PC-3 (cell line): ENCODE results near the gene MAGEB3. TPM values are rescaled to one million over a fixed set of nuclear protein-coding genes. Genes with fewer than 3 reads are reported as not detected.
A peak's percentile ranks its signal among the peaks of the same experiment; 100 is the strongest.
"Not testable (repeated sequence)": the region's sequence is repeated elsewhere in the genome, so short reads cannot be mapped to it uniquely, and the experiment has no call there.

ENCODE experiments used
- ATAC-seq: fragments of 200-7000 bp; cut with Tn5 transposase; 2 replicates; pipeline ENCODE4 v1.9.1; 2020; ENCODE audit warnings: mild to moderate bottlenecking, moderate library complexity
- BruUV-seq: library from RNA; stranded (reverse); fragments of 400-500 nt; replicated peaks from 2 replicates; lab custom pipeline; 2021; lab: Mats Ljungman, UMichigan
- CTCF ChIA-PET: fragments of 300-600 bp; sonication (Branson Sonifier 250); formaldehyde crosslinking; loops from one replicate; lab custom pipeline; 2022; ENCODE audit warnings: antibody characterized with exemption; lab: Charles Lee
- POLR2A ChIA-PET: fragments of 300-600 bp; sonication (Branson Sonifier 250); formaldehyde crosslinking; loops from one replicate; lab custom pipeline; 2022; ENCODE audit warnings: antibody characterized with exemption; ENCODE audit not compliant: unreplicated experiment; lab: Charles Lee
- DNase-seq: peaks from one replicate; pipeline ENCODE4 v3.0.0-alpha.2; 2015
- H2AFZ ChIP-seq: fragments of 300-600 bp; sonication (generic); 2 replicates; pipeline ENCODE4 v1.6.0; 2016; ENCODE audit warnings: antibody characterized with exemption, low read length
- H3F3A ChIP-seq: fragments of 300-600 bp; sonication (generic); one replicate; pipeline ENCODE4 v1.6.0; 2017; ENCODE audit warnings: antibody characterized with exemption, low read length, control low read depth, mild to moderate bottlenecking; ENCODE audit not compliant: unreplicated experiment
- H3K27ac ChIP-seq: fragments of 300-600 bp; sonication (generic); 2 replicates; pipeline ENCODE4 v1.5.1; 2016; ENCODE audit warnings: mild to moderate bottlenecking, low read length
- H3K27me3 ChIP-seq: fragments of 300-600 bp; sonication (generic); 2 replicates; pipeline ENCODE4 v1.6.1; 2016; ENCODE audit warnings: low read length, mixed read lengths
- H3K36me3 ChIP-seq: fragments of 300-600 bp; sonication (generic); 2 replicates; pipeline ENCODE4 v1.6.1; 2016; ENCODE audit warnings: low read depth, mixed run types, low read length, mixed read lengths
- H3K4me1 ChIP-seq: fragments of 300-600 bp; sonication (generic); 2 replicates; pipeline ENCODE4 v1.5.1; 2016; ENCODE audit warnings: low read length; ENCODE audit not compliant: insufficient read depth
- H3K4me2 ChIP-seq: fragments of 300-600 bp; sonication (generic); 2 replicates; pipeline ENCODE4 v1.6.0; 2016; ENCODE audit warnings: low read length
- H3K4me3 ChIP-seq: fragments of 300-600 bp; sonication (generic); 2 replicates; pipeline ENCODE4 v1.5.1; 2016; ENCODE audit warnings: mild to moderate bottlenecking, low read length, mixed read lengths
- H3K79me2 ChIP-seq: fragments of 300-600 bp; sonication (generic); 2 replicates; pipeline ENCODE4 v1.6.1; 2017; ENCODE audit warnings: low read length, mixed read lengths
- H3K9ac ChIP-seq: fragments of 300-600 bp; sonication (generic); 2 replicates; pipeline ENCODE4 v1.6.0; 2016; ENCODE audit warnings: mild to moderate bottlenecking, low read length
- H3K9me2 ChIP-seq: fragments of 300-600 bp; sonication (generic); replicated peaks from 2 replicates; pipeline ENCODE4 v1.6.1; 2016; ENCODE audit warnings: mixed run types, low read length, mixed read lengths
- H3K9me3 ChIP-seq: fragments of 300-600 bp; sonication (generic); 2 replicates; pipeline ENCODE4 v1.6.1; 2016; ENCODE audit warnings: low read length, mixed read lengths
- H4K20me1 ChIP-seq: fragments of 300-600 bp; sonication (generic); 2 replicates; pipeline ENCODE4 v1.6.1; 2016; ENCODE audit warnings: low read length, mixed read lengths
- CTCF ChIP-seq: fragments of 300-600 bp; sonication (generic); conservative IDR thresholded peaks from 2 replicates; pipeline ENCODE4 v1.5.1; 2017; ENCODE audit warnings: antibody characterized with exemption, low read depth, mild to moderate bottlenecking, low read length
- EZH2 ChIP-seq: fragments of 300-600 bp; sonication (generic); IDR thresholded peaks from one replicate; pipeline ENCODE4 v1.6.1; 2017; ENCODE audit warnings: antibody characterized with exemption, mild to moderate bottlenecking, low read length; ENCODE audit not compliant: unreplicated experiment
- EZH2phosphoT487 ChIP-seq: fragments of 300-600 bp; sonication (generic); IDR thresholded peaks from 2 replicates; pipeline ENCODE4 v1.6.1; 2018; ENCODE audit warnings: mild to moderate bottlenecking, antibody characterized with exemption, low read length, borderline replicate concordance
- intact Hi-C: fragments of 100-400 bp; cut with micrococcal nuclease; formaldehyde crosslinking; loops from 2 replicates; pipeline ENCODE4 v1.9.0; 2023
- total RNA-seq: library from RNA; depleted of rRNA; stranded (reverse); fragments of >200 nt; gene quantifications from 2 replicates; pipeline ENCODE4 v1.2.3, GENCODE V29; 2014

MAGEB3 gene
- total RNA-seq, 1 experiment from 2014 or later, result not detected

- intact Hi-C loops, result no loop called here
- Histone ChIP-seq H3K9me3 (no peaks in the 10 kb centered on the region), H3K4me3 (no peak overlapping the region), H3K9me2 (no peaks in the 10 kb centered on the region), H3F3A (no peaks in the 10 kb centered on the region), H3K27ac (no peak overlapping the region), H3K4me1 (no peaks in the 10 kb centered on the region), H3K79me2 (no peaks in the 10 kb centered on the region), H3K27me3 (peaks cover 45% of the 10 kb centered on the region), H3K4me2 (no peak overlapping the region), H3K36me3 (no peaks in the 10 kb centered on the region), H4K20me1 (no peaks in the 10 kb centered on the region), H2AFZ (no peak overlapping the region), H3K9ac (no peak overlapping the region)
- POLR2A ChIA-PET, result no interaction called here
- BruUV-seq, result no TSS peak
- CTCF ChIA-PET, result no interaction called here
- ATAC-seq (no peak), DNase-seq (no peak)
- TF ChIP-seq EZH2phosphoT487, result no peak
- no peak for TF ChIP-seq EZH2
- no peak for TF ChIP-seq CTCF
Observed at GRCh38 chrX:30190426-30190825, 40.0 kb upstream of the MAGEB3 start.

GRCh38 chrX:30193910-30194309, 36.5 kb upstream of the MAGEB3 start:
- H3K9me2 ChIP-seq, H3F3A ChIP-seq, ATAC-seq, H3K4me3 ChIP-seq, H3K79me2 ChIP-seq, H3K27ac ChIP-seq, H3K9ac ChIP-seq, H3K4me1 ChIP-seq, POLR2A ChIA-PET, H3K9me3 ChIP-seq, BruUV-seq, intact Hi-C loops, H3K4me2 ChIP-seq, H4K20me1 ChIP-seq, DNase-seq, H2AFZ ChIP-seq, CTCF ChIA-PET, H3K36me3 ChIP-seq: not testable (repeated sequence)
- H3K27me3 ChIP-seq, result peaks cover 33% of the 10 kb centered on the region

GRCh38 chrX:30196322-30196721, 34.1 kb upstream of the MAGEB3 start:
- ATAC-seq (peak; percentile 49; the same call in 1 of the 2 replicates), DNase-seq (peak; percentile 38)
- TF ChIP-seq EZH2phosphoT487, result no peak
- TF ChIP-seq CTCF, result peak; percentile 50
- TF ChIP-seq EZH2, result no peak
- H3F3A ChIP-seq, result no peaks in the 10 kb centered on the region
- H3K27ac ChIP-seq, result no peak overlapping the region
- no TSS peak for BruUV-seq
- no peaks in the 10 kb centered on the region for H4K20me1 ChIP-seq
- H3K4me3 ChIP-seq, result no peak overlapping the region
- H3K27me3 ChIP-seq, result peaks cover 24% of the 10 kb centered on the region
- no peaks in the 10 kb centered on the region for H3K9me2 ChIP-seq
- H3K9me3 ChIP-seq, result no peaks in the 10 kb centered on the region
- ChIA-PET CTCF (no interaction called here), POLR2A (no interaction called here)
- no peaks in the 10 kb centered on the region for H3K4me1 ChIP-seq
- intact Hi-C loops, result loop anchor here (2.0 kb wide), 1 partner anchor 54 kb away; no protein-coding TSS in a partner anchor
- no peaks in the 10 kb centered on the region for H3K79me2 ChIP-seq
- H3K36me3 ChIP-seq, result no peaks in the 10 kb centered on the region
- H3K4me2 ChIP-seq, result no peak overlapping the region
- no peak overlapping the region for H2AFZ ChIP-seq
- H3K9ac ChIP-seq, result no peak overlapping the region
